GM13977 (cell line): Measurements from ENCODE around the gene KRT33B.

Experiments used
- DNase-seq: peaks from one replicate; pipeline ENCODE4 v3.0.0; 2012; ENCODE audit warnings: low spot score
- CTCF ChIP-seq: IDR thresholded peaks from 2 replicates; pipeline ENCODE4 v1.5.1; 2012; ENCODE audit warnings: mild to moderate bottlenecking, control low read depth; ENCODE audit not compliant: insufficient read depth; ENCODE audit errors: extremely low read depth, missing control alignments
- in situ Hi-C: fragments of 300-500 bp; cut with MboI; formaldehyde crosslinking; loops from one replicate; pipeline ENCODE4 v1.12.0; 2022; ENCODE audit warnings: low sequenced_read_pairs, low pct_unique_long_range_greater_than_20kb, mixed read lengths, inconsistent platforms; ENCODE audit not compliant: unreplicated experiment

KRT33B gene

GRCh38 chr17:41369713-41370112, at the start of gene KRT33B:
Gene KRT33B, minus strand, starts transcription at chr17:41369813. Its CDS starts 63 bp downstream, at chr17:41369750.
- no peak for DNase-seq
- no peak for TF ChIP-seq CTCF
- in situ Hi-C loops = no loop called here

- no peak for DNase-seq
- in situ Hi-C loops = no loop called here
- no peak for TF ChIP-seq CTCF
Observed at GRCh38 chr17:41418116-41418860, 48.7 kb upstream of the KRT33B start.

GRCh38 chr17:41417576-41418015, 48.0 kb upstream of the KRT33B start:
- peak; percentile 43 for DNase-seq
- TF ChIP-seq CTCF = peak; percentile 42
- in situ Hi-C loops = no loop called here

- in situ Hi-C loops = no loop called here
- DNase-seq = no peak
- TF ChIP-seq CTCF = no peak
Observed at GRCh38 chr17:41417127-41417526, 47.5 kb upstream of the KRT33B start.

- DNase-seq = no peak
- in situ Hi-C loops = no loop called here
- no peak for TF ChIP-seq CTCF
Observed at GRCh38 chr17:41416479-41416878, 46.9 kb upstream of the KRT33B start.

GRCh38 chr17:41415833-41416335, 46.3 kb upstream of the KRT33B start:
- DNase-seq = no peak
- TF ChIP-seq CTCF = no peak
- in situ Hi-C loops = no loop called here
